NCI-H1436 (cell line): Measurements from ENCODE around the gene PIR.
A peak's percentile ranks its signal among the peaks of the same experiment; 100 is the strongest.

Experiments used
- DNase-seq: peaks from one replicate; lab custom pipeline; 2025; lab: John Stamatoyannopoulos, UW

The PIR gene

DNA sequence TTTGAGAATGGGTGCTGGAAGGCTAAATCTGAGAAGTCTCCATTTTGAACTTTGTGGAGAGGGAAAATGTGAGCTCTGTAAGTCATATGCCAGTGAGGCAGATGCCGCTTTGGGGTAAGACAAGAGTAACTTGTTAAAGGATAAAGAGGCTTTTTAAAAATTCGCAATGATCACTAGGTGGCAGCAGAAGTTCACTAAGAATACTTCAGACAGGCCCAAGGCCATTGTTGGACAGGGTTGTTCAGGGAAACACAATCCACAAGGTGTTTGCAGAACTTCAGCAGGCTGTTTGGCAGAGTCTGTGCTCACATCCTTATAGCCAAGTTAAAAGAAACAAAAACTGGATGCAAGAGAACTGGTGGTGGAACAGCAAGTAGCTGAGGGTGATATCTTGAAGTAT lies 144.1 kb downstream of the PIR start:
- DNase-seq, result peak; percentile 34

DNA sequence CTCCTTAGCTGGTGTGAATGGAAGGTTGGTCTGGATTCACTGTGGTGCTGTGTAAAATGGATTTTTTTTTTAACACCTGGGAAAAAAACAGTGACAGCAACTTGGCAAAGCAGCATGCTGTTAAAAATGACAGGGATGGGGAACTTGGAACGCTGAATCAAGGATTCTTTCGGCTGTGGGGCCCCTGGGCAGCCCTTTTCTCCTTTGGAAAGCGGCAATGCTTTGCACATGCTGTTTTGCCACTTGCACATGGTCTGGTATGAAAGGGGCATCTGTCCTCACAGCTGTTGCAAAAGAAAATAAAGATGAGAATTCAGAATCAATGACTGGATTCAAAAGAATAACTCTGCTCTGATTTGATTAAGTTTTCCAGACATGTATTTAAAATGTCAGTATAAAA lies 147.2 kb downstream of the PIR start:
- no peak for DNase-seq

DNA sequence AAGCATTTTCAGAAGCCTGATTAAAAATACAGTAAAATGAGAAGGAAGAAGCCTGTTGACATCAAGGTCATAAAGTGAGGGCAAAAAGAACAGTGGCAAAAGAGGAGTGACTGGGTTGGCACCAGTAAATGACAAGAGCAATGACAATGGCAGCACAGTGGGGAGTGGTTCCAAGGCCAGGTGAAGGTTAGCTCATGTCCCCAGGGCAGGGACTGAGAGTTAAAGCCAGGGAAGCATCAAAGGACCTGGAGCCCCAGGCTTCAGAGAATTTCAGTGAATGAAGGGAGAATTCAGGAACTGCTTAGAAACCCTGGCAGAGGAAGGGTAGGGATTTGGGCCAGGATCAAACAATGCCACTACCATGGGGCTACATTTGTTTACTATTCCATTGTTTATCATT lies 149.0 kb downstream of the PIR start:
- no peak for DNase-seq

DNA sequence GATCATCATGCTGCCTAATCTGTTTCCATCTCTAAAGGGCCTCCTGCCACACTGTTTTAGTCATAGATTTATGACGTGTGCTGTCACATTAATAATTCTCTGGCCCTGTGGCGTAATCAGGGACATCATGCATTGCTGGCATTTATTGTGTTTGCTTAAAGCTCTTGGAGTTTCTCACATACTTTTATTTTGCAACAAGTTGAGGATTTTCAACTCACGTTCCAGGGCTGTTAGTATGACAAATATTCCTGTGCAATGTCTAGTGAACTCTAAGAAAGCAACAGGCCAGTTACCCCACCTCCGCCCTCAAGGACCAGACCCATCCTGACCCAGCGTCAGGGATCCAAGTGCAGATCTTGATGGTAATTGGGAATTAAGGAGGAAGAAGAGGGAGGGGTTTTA lies 150.1 kb downstream of the PIR start:
- no peak for DNase-seq

DNA sequence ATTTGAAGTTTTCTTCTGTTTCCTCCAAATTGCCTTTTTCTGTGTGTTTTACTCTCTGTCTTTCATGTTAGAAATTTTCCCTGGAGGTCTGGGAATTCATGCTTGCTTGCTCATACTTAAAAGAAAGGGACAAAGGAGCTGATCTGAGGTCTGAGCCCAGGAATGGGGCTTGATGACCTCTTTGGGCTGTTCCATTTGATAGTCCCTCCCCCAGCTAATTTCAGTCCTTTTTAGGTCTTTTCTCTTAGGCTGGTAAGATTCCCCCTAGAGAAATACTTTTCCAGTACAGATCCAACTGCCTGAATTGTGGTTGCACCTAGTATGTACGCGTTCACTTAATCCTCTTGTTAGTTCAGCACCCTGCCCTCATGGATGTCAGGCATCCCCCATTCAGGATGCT lies 152.3 kb downstream of the PIR start:
- no peak for DNase-seq

DNA sequence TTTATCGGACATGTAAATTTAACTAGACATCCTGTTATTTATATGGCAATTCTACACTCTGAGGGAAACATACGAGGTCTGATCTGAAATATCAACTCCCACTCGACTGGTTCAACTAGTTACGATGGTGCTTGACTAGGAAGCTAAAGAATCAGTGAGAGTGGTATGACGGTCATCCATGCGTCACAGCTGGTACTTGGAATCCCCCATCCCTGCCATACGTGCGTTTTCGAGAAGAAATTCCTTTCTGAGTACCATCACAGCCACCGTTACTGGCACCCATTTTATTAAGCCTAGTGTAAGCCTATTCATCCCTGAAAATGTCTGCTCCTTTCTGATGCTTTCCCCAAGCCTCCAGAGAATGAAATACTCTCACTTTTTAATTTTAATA lies 157.1 kb downstream of the PIR start:
- DNase-seq, result no peak

DNA sequence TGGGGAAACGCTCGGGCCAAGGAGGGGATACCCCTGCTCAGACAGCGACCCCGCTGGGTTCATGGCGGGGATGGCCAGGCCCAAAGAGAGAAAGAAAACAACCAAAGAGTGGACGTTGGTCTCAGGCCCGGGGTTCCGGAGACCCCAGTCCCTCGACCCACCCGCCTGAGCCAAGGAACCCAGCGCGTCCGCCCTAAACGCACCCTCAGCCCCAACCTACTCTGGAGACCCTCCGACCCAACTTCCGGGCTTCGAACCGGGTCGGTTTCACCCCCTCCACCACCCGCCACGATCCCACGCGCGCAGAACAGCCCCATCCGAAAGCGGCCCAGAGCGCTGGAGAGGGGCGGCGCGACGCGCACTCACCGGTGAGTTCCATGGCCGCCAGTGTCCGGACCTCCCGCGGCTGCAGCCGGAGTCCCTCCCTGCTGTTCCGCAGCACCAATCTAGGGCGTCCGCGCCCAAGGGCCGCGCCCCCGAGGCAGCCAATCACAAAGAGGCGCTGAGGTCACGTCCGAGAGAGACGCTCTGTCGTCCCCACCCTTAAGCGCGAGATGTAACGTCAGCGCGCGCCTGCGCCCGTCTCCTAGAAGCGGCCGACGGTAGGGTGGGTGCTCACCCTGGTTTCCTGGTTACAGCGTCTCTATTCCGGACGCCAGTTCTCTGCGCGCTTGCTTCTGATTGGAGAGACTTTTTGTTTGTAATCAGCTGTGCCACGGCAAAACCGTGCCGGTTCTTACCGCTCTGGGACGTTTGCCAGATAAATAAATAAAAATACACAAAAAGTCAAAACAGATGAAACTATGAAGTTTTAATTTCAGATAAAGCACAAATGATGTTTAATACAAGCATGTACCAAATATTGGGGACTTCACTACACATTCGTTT lies 157.8 kb downstream of the PIR start, which contains the start of gene PIGA:
Gene PIGA, minus strand, starts transcription at position 389 of the 888 bp plus-strand sequence. CDS start 3,593 bp downstream, outside the sequence.
- DNase-seq, result peak; percentile 89
